OCI-LY3 (cell line): ENCODE measurements around the gene TACC3.

Experiments
- H2AFZ ChIP-seq: fragments of 200-600, 300-600 bp; shearing (Covaris generic); 2 replicates; pipeline ENCODE4 v1.6.0; 2014; ENCODE audit warnings: antibody characterized with exemption, low read depth, low read length
- H3K27ac ChIP-seq: fragments of 200-600, 300-600 bp; sonication (generic); 2 replicates; pipeline ENCODE4 v1.5.1; 2014; ENCODE audit warnings: mild to moderate bottlenecking, low read length, moderate library complexity, mixed read lengths
- H3K27me3 ChIP-seq: fragments of 200-600, 300-600 bp; sonication (generic); 2 replicates; pipeline ENCODE4 v1.6.1; 2014; ENCODE audit warnings: low read depth, low read length, mixed read lengths
- H3K36me3 ChIP-seq: fragments of 200-600, 300-600 bp; sonication (generic); replicated peaks from 2 replicates; pipeline ENCODE3; 2014; ENCODE audit warnings: low read depth, low read length, mixed read lengths
- H3K4me1 ChIP-seq: fragments of 300-600, 200-600 bp; sonication (generic); 2 replicates; pipeline ENCODE4 v1.6.1; 2014; ENCODE audit warnings: low read length, mixed read lengths
- H3K4me2 ChIP-seq: fragments of 200-600, 300-600 bp; sonication (generic); 2 replicates; pipeline ENCODE4 v1.6.1; 2014; ENCODE audit warnings: low read length, mixed read lengths
- H3K4me3 ChIP-seq: fragments of 300-600, 200-600 bp; sonication (generic); 2 replicates; pipeline ENCODE4 v1.5.1; 2014; ENCODE audit warnings: antibody characterized with exemption, mild to moderate bottlenecking, low read length, moderate library complexity
- H3K79me2 ChIP-seq: fragments of 300-600, 200-600 bp; shearing (Covaris generic); 2 replicates; pipeline ENCODE4 v1.6.1; 2014; ENCODE audit warnings: mild to moderate bottlenecking, low read length, mixed read lengths
- H3K9ac ChIP-seq: fragments of 300-600, 200-600 bp; shearing (Covaris generic); 2 replicates; pipeline ENCODE4 v1.6.0; 2014; ENCODE audit warnings: mild to moderate bottlenecking, low read length, moderate library complexity
- H3K9me3 ChIP-seq: fragments of 200-600, 300-600 bp; shearing (Covaris generic); 2 replicates; pipeline ENCODE4 v1.6.1; 2014; ENCODE audit warnings: low read length, mixed read lengths; ENCODE audit not compliant: insufficient read depth
- H4K20me1 ChIP-seq: fragments of 200-600, 300-600 bp; sonication (generic); 2 replicates; pipeline ENCODE4 v1.6.1; 2016; ENCODE audit warnings: low read length, mixed read lengths; ENCODE audit not compliant: insufficient read depth
- CTCF ChIP-seq: fragments of 200-600, 300-600 bp; sonication (generic); IDR thresholded peaks from 2 replicates; pipeline ENCODE4 v1.5.1; 2014; ENCODE audit warnings: antibody characterized with exemption, low read length, low read depth
- EZH2phosphoT487 ChIP-seq: fragments of 200-600 bp; shearing (Covaris generic); IDR thresholded peaks from 2 replicates; pipeline ENCODE4 v1.6.1; 2018; ENCODE audit warnings: antibody characterized with exemption, mixed run types, low read depth

Gene TACC3

GRCh38 chr4:1770245-1770644 lies 48.9 kb downstream of the TACC3 start:
- Histone ChIP-seq H3K79me2 (no peaks in the 10 kb centered on the region), H3K27me3 (peaks cover 6% of the 10 kb centered on the region; the same call in 1 of the 2 replicates), H3K9me3 (no peaks in the 10 kb centered on the region), H3K9ac (no peak overlapping the region), H3K27ac (no peak overlapping the region), H3K4me1 (peaks cover 10% of the 10 kb centered on the region; the same call in 1 of the 2 replicates), H3K4me2 (no peak overlapping the region), H2AFZ (no peak overlapping the region), H4K20me1 (no peaks in the 10 kb centered on the region), H3K36me3 (no peaks in the 10 kb centered on the region), H3K4me3 (no peak overlapping the region)
- TF ChIP-seq CTCF (no peak), EZH2phosphoT487 (no peak)

GRCh38 chr4:1770791-1771231 lies 49.5 kb downstream of the TACC3 start:
- Histone ChIP-seq H3K36me3 (no peaks in the 10 kb centered on the region), H4K20me1 (no peaks in the 10 kb centered on the region), H3K4me2 (no peak overlapping the region), H3K79me2 (no peaks in the 10 kb centered on the region), H3K9ac (no peak overlapping the region), H2AFZ (no peak overlapping the region), H3K9me3 (no peaks in the 10 kb centered on the region), H3K27ac (no peak overlapping the region), H3K4me3 (no peak overlapping the region), H3K27me3 (peaks cover 6% of the 10 kb centered on the region; the same call in 1 of the 2 replicates), H3K4me1 (peaks cover 9% of the 10 kb centered on the region; the same call in 1 of the 2 replicates)
- TF ChIP-seq EZH2phosphoT487: no peak
- no peak for TF ChIP-seq CTCF

- no peak overlapping the region for H3K27ac ChIP-seq
- H4K20me1 ChIP-seq: no peaks in the 10 kb centered on the region
- no peak overlapping the region for H2AFZ ChIP-seq
- no peaks in the 10 kb centered on the region for H3K9me3 ChIP-seq
- H3K9ac ChIP-seq: no peak overlapping the region
- H3K79me2 ChIP-seq: no peaks in the 10 kb centered on the region
- peak overlapping the region; percentile 37 for H3K4me2 ChIP-seq
- H3K36me3 ChIP-seq: no peaks in the 10 kb centered on the region
- no peak for TF ChIP-seq CTCF
- TF ChIP-seq EZH2phosphoT487: no peak
- peaks cover 6% of the 10 kb centered on the region; the same call in 1 of the 2 replicates for H3K27me3 ChIP-seq
- H3K4me1 ChIP-seq: peaks cover under 1% of the 10 kb centered on the region; the same call in 1 of the 2 replicates
- H3K4me3 ChIP-seq: 0 out of 2 replicates have a peak overlapping the region, but pooled peaks have one; percentile 8
Observed at GRCh38 chr4:1771555-1772305, 50.4 kb downstream of the TACC3 start.

GRCh38 chr4:1772853-1773538 lies 51.7 kb downstream of the TACC3 start:
- H3K9ac ChIP-seq: no peak overlapping the region
- H2AFZ ChIP-seq: no peak overlapping the region
- no peaks in the 10 kb centered on the region; the same call in 1 of the 2 replicates for H3K4me1 ChIP-seq

More at GRCh38 chr4:1772853-1773538, 51.7 kb downstream of the TACC3 start:
- TF ChIP-seq CTCF: no peak
- TF ChIP-seq EZH2phosphoT487: no peak
- H3K4me2 ChIP-seq: no peak overlapping the region
- H4K20me1 ChIP-seq: no peaks in the 10 kb centered on the region
- peaks cover 6% of the 10 kb centered on the region; the same call in 1 of the 2 replicates for H3K27me3 ChIP-seq
- no peak overlapping the region for H3K4me3 ChIP-seq
- no peaks in the 10 kb centered on the region for H3K9me3 ChIP-seq
- no peaks in the 10 kb centered on the region for H3K79me2 ChIP-seq
- H3K27ac ChIP-seq: no peak overlapping the region
- no peaks in the 10 kb centered on the region for H3K36me3 ChIP-seq
